ENCODE data around the gene SLC29A2. TPM values are rescaled to one million over a fixed set of nuclear protein-coding genes. Genes with fewer than 3 reads are reported as not detected.

SLC29A2 gene
- total and polyA plus RNA-seq, 4 donors: 1.2 to 3.3 (median 1.5) TPM

- DNase-seq (ENCODE audit: low spot score): no peak
- no peak overlapping the region for H3K9ac ChIP-seq (ENCODE audit: low read depth in 1 of 2, low read length in 2 of 2)
- H3K4me1 ChIP-seq (ENCODE audit: control insufficient read depth in 4 of 4, insufficient read depth in 4 of 4, low read length in 3 of 4): peaks cover 7 to 15% (median 9%) of the 10 kb centered on the region in 4 donors
- peak; percentile 27 for TF ChIP-seq HNF4G (IDR thresholded peaks at IDR 0.05)
- TF ChIP-seq HNF4A (conservative IDR thresholded peaks at IDR 0.05): peak; percentile 72 to 87
- TF ChIP-seq TAF1 (conservative IDR thresholded peaks at IDR 0.05): no peak
- no peak for TF ChIP-seq REST (IDR thresholded peaks at IDR 0.05)
- TF ChIP-seq FOXA1 (IDR thresholded peaks at IDR 0.05): no peak
- TF ChIP-seq ATF3 (IDR thresholded peaks at IDR 0.05): no peak
- no peak for TF ChIP-seq JUND (IDR thresholded peaks at IDR 0.05)
- no peak for TF ChIP-seq EGR1 (IDR thresholded peaks at IDR 0.05; ENCODE audit: low read depth in 2 of 2)
- TF ChIP-seq RXRA (IDR thresholded peaks at IDR 0.05): peak; percentile 37 to 38
- no peak for TF ChIP-seq NR2F2 (IDR thresholded peaks at IDR 0.05)
- peak; percentile 55 for TF ChIP-seq SP1 (IDR thresholded peaks at IDR 0.05)
- TF ChIP-seq YY1 (IDR thresholded peaks at IDR 0.05): no peak
- TF ChIP-seq FOXA2 (IDR thresholded peaks at IDR 0.05): no peak
- TF ChIP-seq, protein P1, sequence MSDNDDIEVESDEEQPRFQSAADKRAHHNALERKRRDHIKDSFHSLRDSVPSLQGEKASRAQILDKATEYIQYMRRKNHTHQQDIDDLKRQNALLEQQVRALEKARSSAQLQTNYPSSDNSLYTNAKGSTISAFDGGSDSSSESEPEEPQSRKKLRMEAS (IDR thresholded peaks at IDR 0.05): no peak
- TF ChIP-seq, protein P2, sequence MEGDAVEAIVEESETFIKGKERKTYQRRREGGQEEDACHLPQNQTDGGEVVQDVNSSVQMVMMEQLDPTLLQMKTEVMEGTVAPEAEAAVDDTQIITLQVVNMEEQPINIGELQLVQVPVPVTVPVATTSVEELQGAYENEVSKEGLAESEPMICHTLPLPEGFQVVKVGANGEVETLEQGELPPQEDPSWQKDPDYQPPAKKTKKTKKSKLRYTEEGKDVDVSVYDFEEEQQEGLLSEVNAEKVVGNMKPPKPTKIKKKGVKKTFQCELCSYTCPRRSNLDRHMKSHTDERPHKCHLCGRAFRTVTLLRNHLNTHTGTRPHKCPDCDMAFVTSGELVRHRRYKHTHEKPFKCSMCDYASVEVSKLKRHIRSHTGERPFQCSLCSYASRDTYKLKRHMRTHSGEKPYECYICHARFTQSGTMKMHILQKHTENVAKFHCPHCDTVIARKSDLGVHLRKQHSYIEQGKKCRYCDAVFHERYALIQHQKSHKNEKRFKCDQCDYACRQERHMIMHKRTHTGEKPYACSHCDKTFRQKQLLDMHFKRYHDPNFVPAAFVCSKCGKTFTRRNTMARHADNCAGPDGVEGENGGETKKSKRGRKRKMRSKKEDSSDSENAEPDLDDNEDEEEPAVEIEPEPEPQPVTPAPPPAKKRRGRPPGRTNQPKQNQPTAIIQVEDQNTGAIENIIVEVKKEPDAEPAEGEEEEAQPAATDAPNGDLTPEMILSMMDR (IDR thresholded peaks at IDR 0.05; ENCODE audit: low read depth, low read length, missing input control): no peak
- peak in 1 of 2 donors; percentile 36 for TF ChIP-seq RAD21 (IDR thresholded peaks at IDR 0.05)
- TF ChIP-seq, protein P3, sequence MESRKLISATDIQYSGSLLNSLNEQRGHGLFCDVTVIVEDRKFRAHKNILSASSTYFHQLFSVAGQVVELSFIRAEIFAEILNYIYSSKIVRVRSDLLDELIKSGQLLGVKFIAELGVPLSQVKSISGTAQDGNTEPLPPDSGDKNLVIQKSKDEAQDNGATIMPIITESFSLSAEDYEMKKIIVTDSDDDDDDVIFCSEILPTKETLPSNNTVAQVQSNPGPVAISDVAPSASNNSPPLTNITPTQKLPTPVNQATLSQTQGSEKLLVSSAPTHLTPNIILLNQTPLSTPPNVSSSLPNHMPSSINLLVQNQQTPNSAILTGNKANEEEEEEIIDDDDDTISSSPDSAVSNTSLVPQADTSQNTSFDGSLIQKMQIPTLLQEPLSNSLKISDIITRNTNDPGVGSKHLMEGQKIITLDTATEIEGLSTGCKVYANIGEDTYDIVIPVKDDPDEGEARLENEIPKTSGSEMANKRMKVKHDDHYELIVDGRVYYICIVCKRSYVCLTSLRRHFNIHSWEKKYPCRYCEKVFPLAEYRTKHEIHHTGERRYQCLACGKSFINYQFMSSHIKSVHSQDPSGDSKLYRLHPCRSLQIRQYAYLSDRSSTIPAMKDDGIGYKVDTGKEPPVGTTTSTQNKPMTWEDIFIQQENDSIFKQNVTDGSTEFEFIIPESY (IDR thresholded peaks at IDR 0.05): no peak
- no peak for TF ChIP-seq GABPA (IDR thresholded peaks at IDR 0.05 in 1 of 2, conservative IDR thresholded peaks at IDR 0.05 in 1 of 2)
- H3K36me3 ChIP-seq (ENCODE audit: control insufficient read depth in 4 of 4, insufficient read depth in 3 of 4, low read depth in 1 of 4, low read length in 3 of 4): no peaks in the 10 kb centered on the region
- peak overlapping the region; percentile 3 to 73 for H3K27ac ChIP-seq (ENCODE audit: low read depth in 1 of 2, low read length in 2 of 2)
- H3K4me3 ChIP-seq (ENCODE audit: low read depth in 1 of 3, low read length in 3 of 3): no peak overlapping the region
- 44% methylated on average over 16 of the region's 16 CpGs for WGBS
- H3K9me3 ChIP-seq (ENCODE audit: control insufficient read depth in 4 of 4, low read length in 3 of 4): no peaks in the 10 kb centered on the region
- H3K27me3 ChIP-seq (ENCODE audit: control insufficient read depth in 4 of 4, insufficient read depth in 4 of 4, low read length in 3 of 4): no peaks in the 10 kb centered on the region
Measured at GRCh38 chr11:66317723-66318599, 53.6 kb downstream of the SLC29A2 start.

Data from liver (tissue), 9 donors.